ENCODE measurements around the gene SLC35A4. TPM values are rescaled to one million over a fixed set of nuclear protein-coding genes. Genes with fewer than 3 reads are reported as not detected.
"Not testable (repeated sequence)": the region's sequence is repeated elsewhere in the genome, so short reads cannot be mapped to it uniquely, and the experiment has no call there.

Gene SLC35A4
- total RNA-seq, 1 donor from 2014 or later = 96.5 TPM

- intact Hi-C loops (cut with micrococcal nuclease) = no loop called here
These were observed 12.2 kb downstream of the SLC35A4 start for GRCh38 chr5:140576776-140577201.

GRCh38 chr5:140579188-140579747 lies 14.6 kb downstream of the SLC35A4 start:
- intact Hi-C loops (cut with micrococcal nuclease) = not testable (repeated sequence)

DNA sequence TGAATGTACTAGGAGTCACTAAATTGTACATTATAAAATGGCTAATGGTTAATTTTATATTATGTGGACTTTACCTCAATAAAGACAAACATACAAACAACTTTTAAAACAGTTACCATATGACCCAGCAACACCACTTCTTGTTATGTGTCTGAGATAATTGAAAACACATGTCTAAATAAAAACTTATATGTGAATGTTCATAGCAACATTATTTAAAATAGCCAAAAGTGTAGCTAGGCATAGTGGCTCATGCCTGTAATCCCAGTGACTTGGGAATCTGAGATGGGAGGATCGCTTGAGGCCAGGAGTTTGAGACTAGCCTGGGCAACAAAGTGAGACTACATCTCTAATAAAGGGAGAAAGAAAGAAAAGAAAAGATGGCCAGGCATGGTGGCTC lies 22.9 kb downstream of the SLC35A4 start:
- intact Hi-C loops (cut with micrococcal nuclease) = no loop called here

DNA sequence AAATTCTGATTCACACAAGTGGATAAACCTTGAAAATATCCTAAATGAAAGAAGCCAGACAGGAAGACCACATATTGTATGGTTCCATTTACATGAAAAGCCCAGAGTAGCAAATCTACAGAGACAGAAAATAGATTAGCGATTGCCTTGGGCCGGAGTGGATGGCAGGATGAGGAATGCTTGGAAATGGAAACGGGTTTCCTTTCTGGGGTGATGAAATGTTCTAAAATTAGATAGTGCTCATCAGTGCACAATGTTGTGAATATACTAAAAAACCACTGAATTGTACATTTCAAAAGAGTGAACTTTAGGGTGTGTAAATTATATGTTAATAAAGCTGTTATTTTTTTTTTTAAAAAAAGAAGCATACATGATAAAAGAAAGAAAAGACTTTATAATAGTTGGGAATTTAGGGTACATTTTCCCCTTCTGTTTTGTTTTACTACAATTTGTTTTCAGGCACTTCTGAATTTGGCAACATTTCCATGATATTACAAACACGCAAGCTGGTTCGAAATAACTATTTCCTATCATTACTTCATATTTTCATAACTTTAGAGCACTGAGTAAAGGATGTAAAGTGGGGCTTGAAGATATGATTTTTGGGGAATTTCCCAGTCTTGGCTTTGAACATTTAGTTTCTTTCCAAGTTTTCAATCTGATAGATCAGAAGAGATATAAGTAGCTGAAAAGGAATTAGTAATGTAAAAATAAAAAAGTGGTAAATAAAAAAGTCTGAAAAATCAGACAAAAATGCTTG lies 23.9 kb downstream of the SLC35A4 start:
- intact Hi-C loops (cut with micrococcal nuclease) = no loop called here

GRCh38 chr5:140590861-140591260 lies 26.2 kb downstream of the SLC35A4 start:
- intact Hi-C loops (cut with micrococcal nuclease) = no loop called here

- intact Hi-C loops (cut with micrococcal nuclease) = no loop called here
These were observed 27.2 kb downstream of the SLC35A4 start for GRCh38 chr5:140591747-140592372.

DNA sequence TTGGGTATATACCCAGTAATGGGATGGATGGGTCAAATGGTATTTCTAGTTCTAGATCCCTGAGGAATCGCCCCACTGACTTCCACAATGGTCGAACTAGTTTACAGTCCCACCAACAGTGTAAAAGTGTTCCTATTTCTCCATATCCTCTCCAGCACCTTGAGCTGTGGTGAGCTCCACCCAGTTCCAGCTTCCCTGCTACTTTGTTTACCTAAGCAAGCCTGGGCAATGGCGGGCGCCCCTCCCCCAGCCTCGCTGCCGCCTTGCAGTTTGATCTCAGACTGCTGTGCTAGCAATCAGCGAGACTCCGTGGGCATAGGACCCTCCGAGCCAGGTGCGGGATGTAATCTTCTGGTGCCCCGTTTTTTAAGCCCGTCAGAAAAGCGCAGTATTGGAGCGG lies 28.4 kb downstream of the SLC35A4 start:
- intact Hi-C loops (cut with micrococcal nuclease) = not testable (repeated sequence)

DNA sequence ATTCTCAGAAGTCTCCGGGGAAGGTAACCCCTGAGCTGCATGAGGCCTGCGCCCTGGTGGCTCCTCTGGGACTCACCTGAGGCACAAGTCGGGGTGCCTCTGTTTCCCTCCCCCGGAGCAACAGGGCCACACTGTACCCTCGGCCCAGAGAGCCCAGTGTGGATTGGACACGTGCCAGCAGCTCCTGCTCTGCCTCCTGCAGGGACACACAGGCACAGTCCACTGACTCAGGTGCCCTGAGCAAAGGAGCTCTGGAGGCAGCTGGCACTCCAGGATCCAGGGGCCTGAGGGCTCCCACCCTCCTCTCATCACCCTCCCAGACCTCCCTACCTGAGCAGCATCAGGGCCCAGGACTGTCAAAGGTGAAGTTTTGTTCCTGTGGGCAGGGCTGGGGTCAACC lies 29.5 kb downstream of the SLC35A4 start:
- intact Hi-C loops (cut with micrococcal nuclease) = no loop called here

- intact Hi-C loops (cut with micrococcal nuclease) = no loop called here
These were observed 31.1 kb downstream of the SLC35A4 start for GRCh38 chr5:140595538-140596300.

DNA sequence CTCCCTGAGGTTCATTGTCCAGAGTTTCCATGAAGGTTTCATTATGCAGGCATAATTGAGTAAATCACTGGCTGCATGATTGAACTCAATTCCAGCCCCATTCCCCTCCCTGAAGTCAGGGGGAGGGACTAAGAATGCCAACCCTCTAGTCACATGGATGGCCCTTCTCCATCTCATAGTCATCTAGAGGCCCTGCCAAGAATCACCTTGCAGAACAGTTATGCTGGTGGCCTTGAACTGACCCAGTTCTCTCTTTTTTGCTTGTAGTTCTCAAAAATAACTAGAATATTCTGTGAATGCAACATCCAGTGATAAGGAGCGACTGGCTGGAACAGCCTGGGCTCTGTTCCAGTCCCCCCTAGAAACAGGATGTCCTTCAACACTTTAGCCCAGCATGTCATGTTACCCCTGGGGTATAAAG lies 31.7 kb downstream of the SLC35A4 start:
- intact Hi-C loops (cut with micrococcal nuclease) = no loop called here

GRCh38 chr5:140598836-140599235 lies 34.2 kb downstream of the SLC35A4 start:
- intact Hi-C loops (cut with micrococcal nuclease) = no loop called here

DNA sequence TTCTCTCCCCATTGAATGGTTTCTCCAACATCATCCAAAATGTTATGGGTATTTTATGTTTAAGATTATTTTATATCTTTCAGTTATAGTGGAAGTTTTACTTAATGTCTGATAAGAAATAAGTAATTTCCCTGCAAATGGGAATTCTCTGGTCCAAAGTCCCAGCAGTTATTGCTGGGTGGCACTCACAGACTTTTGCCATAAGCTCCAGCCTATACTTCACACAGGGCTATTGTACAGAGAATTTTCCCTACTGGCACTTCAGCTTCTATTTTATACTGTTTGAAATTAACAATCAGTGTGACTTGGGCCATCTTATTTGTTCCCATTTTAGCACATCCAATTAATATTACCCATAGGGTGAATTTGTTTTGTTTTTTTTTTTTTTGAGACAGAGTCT lies 35.5 kb downstream of the SLC35A4 start:
- intact Hi-C loops (cut with micrococcal nuclease) = no loop called here

- intact Hi-C loops (cut with micrococcal nuclease) = no loop called here
These were observed 37.5 kb downstream of the SLC35A4 start for GRCh38 chr5:140602147-140602546.

- intact Hi-C loops (cut with micrococcal nuclease) = not testable (repeated sequence)
These were observed 38.7 kb downstream of the SLC35A4 start for GRCh38 chr5:140603446-140603698.

DNA sequence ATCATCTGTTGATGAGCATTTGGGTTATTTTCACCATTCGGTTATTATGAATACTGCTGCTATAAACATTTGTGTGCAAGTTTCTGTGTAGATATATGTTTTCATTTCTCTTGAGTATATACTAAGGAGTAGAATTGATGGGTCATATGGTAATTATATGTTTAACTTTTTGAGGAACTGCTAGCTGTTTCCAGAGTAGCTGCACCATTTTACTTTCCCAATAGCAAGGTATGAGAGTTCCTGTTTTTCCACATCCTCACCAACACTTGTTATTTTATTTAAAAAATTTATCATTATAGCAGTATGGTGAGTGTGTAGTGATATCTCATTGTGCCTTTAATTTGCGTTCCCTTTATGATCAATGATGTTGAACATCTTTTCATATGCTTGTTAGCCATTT lies 39.1 kb downstream of the SLC35A4 start:
- intact Hi-C loops (cut with micrococcal nuclease) = no loop called here

GRCh38 chr5:140605879-140606278 lies 41.3 kb downstream of the SLC35A4 start:
- intact Hi-C loops (cut with micrococcal nuclease) = no loop called here

DNA sequence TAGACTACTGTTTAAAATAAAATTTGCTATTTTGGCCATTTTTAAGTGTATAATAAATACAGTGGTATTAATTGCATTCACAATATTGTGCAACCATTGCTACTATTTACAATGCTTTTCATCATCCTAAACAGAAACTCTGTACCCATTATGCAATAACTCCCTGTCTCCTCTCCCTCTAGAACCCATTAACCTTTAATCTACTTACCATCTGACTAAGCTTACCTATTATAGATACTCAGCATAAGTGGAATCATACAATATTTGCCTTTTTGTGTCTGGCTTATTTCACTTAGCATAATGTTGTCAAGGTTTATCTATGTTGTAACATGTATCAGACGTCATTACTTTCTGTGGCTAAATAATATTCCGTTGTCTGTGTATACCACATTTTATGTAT lies 42.4 kb downstream of the SLC35A4 start:
- intact Hi-C loops (cut with micrococcal nuclease) = no loop called here

DNA sequence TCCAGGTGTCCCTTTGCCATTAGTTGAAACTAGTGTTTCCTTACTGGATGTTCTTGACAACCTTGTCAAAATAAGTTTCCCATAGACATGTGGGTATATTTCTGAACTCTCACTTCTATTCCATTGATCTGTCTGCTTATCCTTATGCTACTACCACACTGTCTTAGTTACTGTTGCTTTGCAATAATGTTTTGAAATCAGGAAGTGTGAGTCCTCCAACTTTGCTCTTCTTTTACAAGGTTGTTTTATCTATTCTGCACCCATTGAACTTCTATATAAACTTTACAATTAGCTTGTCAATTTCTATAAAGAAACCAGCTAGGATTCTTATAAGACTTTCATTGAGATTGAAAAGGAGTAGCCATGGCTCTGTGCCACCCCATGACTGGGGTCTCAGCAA lies 44.1 kb downstream of the SLC35A4 start:
- intact Hi-C loops (cut with micrococcal nuclease) = no loop called here

- intact Hi-C loops (cut with micrococcal nuclease) = no loop called here
These were observed 44.5 kb downstream of the SLC35A4 start for GRCh38 chr5:140609126-140609525.

- intact Hi-C loops (cut with micrococcal nuclease) = no loop called here
These were observed 46.4 kb downstream of the SLC35A4 start for GRCh38 chr5:140611020-140611521.
